Stimulated activated CD8-positive, alpha-beta memory T cell treated with anti-CD3 and anti-CD28 coated beads, Interleukin-12 subunit alpha, Interleukin-12 subunit beta, amount 100 ng/mL, for 24 hours (primary cell): Measurements from ENCODE around the gene PIK3C2G.
"Not testable (repeated sequence)": the region's sequence is repeated elsewhere in the genome, so short reads cannot be mapped to it uniquely, and the experiment has no call there.

ENCODE experiments used
- DNase-seq: peaks from one replicate; pipeline ENCODE4 v3.0.0-alpha.2; 2020; ENCODE audit errors: extremely low read depth

PIK3C2G gene

GRCh38 chr12:18640321-18640955 lies 379.1 kb downstream of the PIK3C2G start:
- no peak for DNase-seq

GRCh38 chr12:18643681-18644080 lies 382.4 kb downstream of the PIK3C2G start:
- no peak for DNase-seq

GRCh38 chr12:18644564-18644963 lies 383.2 kb downstream of the PIK3C2G start:
- no peak for DNase-seq

GRCh38 chr12:18646286-18646890 lies 385.1 kb downstream of the PIK3C2G start:
- DNase-seq: no peak

- no peak for DNase-seq
Measured at GRCh38 chr12:18651525-18651924, 390.2 kb downstream of the PIK3C2G start.

- DNase-seq: no peak
Measured at GRCh38 chr12:18652596-18652995, 391.3 kb downstream of the PIK3C2G start.

GRCh38 chr12:18653465-18653864 lies 392.1 kb downstream of the PIK3C2G start:
- DNase-seq: no peak

GRCh38 chr12:18655351-18655750 lies 394.0 kb downstream of the PIK3C2G start:
- no peak for DNase-seq

- DNase-seq: no peak
Measured at GRCh38 chr12:18658179-18658578, 396.9 kb downstream of the PIK3C2G start.

- no peak for DNase-seq
Measured at GRCh38 chr12:18658829-18659228, 397.5 kb downstream of the PIK3C2G start.

GRCh38 chr12:18676141-18676540 lies 414.8 kb downstream of the PIK3C2G start:
- DNase-seq: no peak

GRCh38 chr12:18676996-18677588 lies 415.8 kb downstream of the PIK3C2G start:
- DNase-seq: no peak

- no peak for DNase-seq
Measured at GRCh38 chr12:18681818-18682217, 420.5 kb downstream of the PIK3C2G start.

GRCh38 chr12:18683327-18684013 lies 422.2 kb downstream of the PIK3C2G start:
- no peak for DNase-seq

- DNase-seq: no peak
Measured at GRCh38 chr12:18684430-18684829, 423.1 kb downstream of the PIK3C2G start.

- no peak for DNase-seq
Measured at GRCh38 chr12:18689771-18690170, 428.5 kb downstream of the PIK3C2G start.

- no peak for DNase-seq
Measured at GRCh38 chr12:18690653-18691052, 429.3 kb downstream of the PIK3C2G start.

- not testable (repeated sequence) for DNase-seq
Measured at GRCh38 chr12:18693986-18694385, 432.7 kb downstream of the PIK3C2G start.

- no peak for DNase-seq
Measured at GRCh38 chr12:18696971-18697602, 435.8 kb downstream of the PIK3C2G start.
